Thyroid gland (tissue), 4 donors: ENCODE measurements around the gene GDNF.

Experiments
- CTCF ChIP-seq, 6 experiments: fragments of 200-600 bp in 3 of 6; fragments of 450-650 bp in 3 of 6; sonication (generic) in 3 of 6; IDR thresholded peaks; one replicate each; pipeline ENCODE4 v1.5.1; 2016 to 2019; ENCODE audit warnings: antibody characterized with exemption in 6 of 6, mild to moderate bottlenecking in 2 of 6, inconsistent platforms in 1 of 6, moderate library complexity in 1 of 6
- POLR2A ChIP-seq, 2 donors: fragments of 450-650 bp; IDR thresholded peaks; one replicate each; pipeline ENCODE4 v1.6.1; 2017; ENCODE audit warnings: antibody characterized with exemption in 2 of 2, mild to moderate bottlenecking in 2 of 2, moderate library complexity in 1 of 2

GRCh38 chr5:37825334-37825915 lies 14.4 kb downstream of the GDNF start:
- no peak for TF ChIP-seq CTCF (IDR thresholded peaks at IDR 0.05)
- no peak for TF ChIP-seq POLR2A (IDR thresholded peaks at IDR 0.05)
